ENCODE data around the gene NPAS3. TPM values are rescaled to one million over a fixed set of nuclear protein-coding genes. Genes with fewer than 3 reads are reported as not detected.

The NPAS3 gene
- total and polyA plus RNA-seq, 2 donors (not counting 1 experiment from before 2014, with no cell fraction given) = 0.10 to 0.50 TPM

DNA sequence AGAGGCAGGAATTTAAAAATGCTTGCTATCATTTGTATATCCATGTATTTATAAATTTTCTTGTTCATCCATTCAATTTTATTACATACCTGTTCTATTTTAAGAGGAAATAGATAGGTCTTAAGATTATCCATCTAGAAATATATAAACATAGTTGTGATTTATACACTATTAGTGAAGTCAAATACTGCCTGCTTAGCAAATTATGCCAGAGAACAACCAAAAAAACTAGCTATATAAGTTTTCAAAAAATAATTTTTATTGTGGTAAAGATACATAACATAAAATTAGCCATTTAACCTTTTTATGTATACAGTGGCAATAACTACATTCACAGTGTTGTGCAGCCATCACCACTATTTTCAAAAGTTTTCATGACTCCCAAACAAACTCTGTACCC, 237.3 kb downstream of the NPAS3 start:
- H3K4me2 ChIP-seq (ENCODE audit: extremely low read depth, insufficient read depth, low read length) = no peak overlapping the region

DNA sequence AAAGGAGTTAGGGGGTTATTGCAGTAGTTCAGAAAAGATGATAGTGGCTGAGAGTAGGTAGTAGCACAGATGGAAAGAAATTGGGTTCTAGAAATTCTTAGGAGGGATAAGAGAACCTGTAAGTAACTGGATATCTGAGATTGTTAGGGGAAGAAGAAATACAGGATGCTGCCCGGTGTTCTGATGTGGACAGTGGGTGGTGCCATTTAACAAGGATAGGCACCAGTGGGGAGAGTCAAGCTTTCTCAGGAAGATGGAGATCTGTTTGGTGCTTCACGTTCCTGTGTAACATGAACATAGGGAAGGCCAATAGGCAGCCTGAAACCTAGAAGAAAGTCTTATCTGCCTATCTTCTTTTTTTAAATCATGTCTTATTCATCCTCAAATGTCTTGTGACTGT, 245.9 kb downstream of the NPAS3 start:
- Histone ChIP-seq H3K9me3 (ENCODE audit: control insufficient read depth, insufficient read depth, low read depth, low read length) (no peaks in the 10 kb centered on the region), H3K79me2 (ENCODE audit: control insufficient read depth, insufficient read depth, low read length) (no peaks in the 10 kb centered on the region), H3K4me2 (ENCODE audit: extremely low read depth, insufficient read depth, low read length) (no peak overlapping the region), H3K27me3 (ENCODE audit: control insufficient read depth, insufficient read depth, low read length) (no peaks in the 10 kb centered on the region), H3K4me3 (replicated peaks in 1 of 4; ENCODE audit: control extremely low read depth in 1 of 4, insufficient read depth in 1 of 4, low read depth in 3 of 4, low read length in 4 of 4) (no peak overlapping the region), H4K20me1 (ENCODE audit: control insufficient read depth, extremely low read depth, insufficient read depth, low read length) (no peaks in the 10 kb centered on the region), H3K4me1 (ENCODE audit: control insufficient read depth, extremely low read depth, insufficient read depth, low read length) (no peaks in the 10 kb centered on the region), H3K9ac (ENCODE audit: insufficient read depth, low read length) (no peak overlapping the region), H3K36me3 (ENCODE audit: control insufficient read depth, insufficient read depth, low read length) (no peaks in the 10 kb centered on the region), H3K27ac (ENCODE audit: insufficient read depth, low read length) (no peak overlapping the region), H2AFZ (ENCODE audit: low read length) (no peak overlapping the region)
- TF ChIP-seq, protein P1, sequence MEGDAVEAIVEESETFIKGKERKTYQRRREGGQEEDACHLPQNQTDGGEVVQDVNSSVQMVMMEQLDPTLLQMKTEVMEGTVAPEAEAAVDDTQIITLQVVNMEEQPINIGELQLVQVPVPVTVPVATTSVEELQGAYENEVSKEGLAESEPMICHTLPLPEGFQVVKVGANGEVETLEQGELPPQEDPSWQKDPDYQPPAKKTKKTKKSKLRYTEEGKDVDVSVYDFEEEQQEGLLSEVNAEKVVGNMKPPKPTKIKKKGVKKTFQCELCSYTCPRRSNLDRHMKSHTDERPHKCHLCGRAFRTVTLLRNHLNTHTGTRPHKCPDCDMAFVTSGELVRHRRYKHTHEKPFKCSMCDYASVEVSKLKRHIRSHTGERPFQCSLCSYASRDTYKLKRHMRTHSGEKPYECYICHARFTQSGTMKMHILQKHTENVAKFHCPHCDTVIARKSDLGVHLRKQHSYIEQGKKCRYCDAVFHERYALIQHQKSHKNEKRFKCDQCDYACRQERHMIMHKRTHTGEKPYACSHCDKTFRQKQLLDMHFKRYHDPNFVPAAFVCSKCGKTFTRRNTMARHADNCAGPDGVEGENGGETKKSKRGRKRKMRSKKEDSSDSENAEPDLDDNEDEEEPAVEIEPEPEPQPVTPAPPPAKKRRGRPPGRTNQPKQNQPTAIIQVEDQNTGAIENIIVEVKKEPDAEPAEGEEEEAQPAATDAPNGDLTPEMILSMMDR (conservative IDR thresholded peaks at IDR 0.05 in 1 of 2, IDR thresholded peaks at IDR 0.05 in 1 of 2; ENCODE audit: low read depth in 1 of 2, low read length in 2 of 2) = peak in 1 of 2 donors; percentile 18
- TF ChIP-seq EZH2 (IDR thresholded peaks at IDR 0.05; ENCODE audit: low read length, missing control alignments) = no peak
- DNase-seq (ENCODE audit: low read depth in 2 of 2) = peak; percentile 12 to 15

More for the DNA sequence above, 237.3 kb downstream of the NPAS3 start:
- Histone ChIP-seq H4K20me1 (ENCODE audit: control insufficient read depth, extremely low read depth, insufficient read depth, low read length) (no peaks in the 10 kb centered on the region), H3K9ac (ENCODE audit: insufficient read depth, low read length) (no peak overlapping the region), H3K27ac (ENCODE audit: insufficient read depth, low read length) (no peak overlapping the region), H3K4me3 (replicated peaks in 1 of 4; ENCODE audit: control extremely low read depth in 1 of 4, insufficient read depth in 1 of 4, low read depth in 3 of 4, low read length in 4 of 4) (no peak overlapping the region), H3K9me3 (ENCODE audit: control insufficient read depth, insufficient read depth, low read depth, low read length) (no peaks in the 10 kb centered on the region), H3K79me2 (ENCODE audit: control insufficient read depth, insufficient read depth, low read length) (no peaks in the 10 kb centered on the region), H3K36me3 (ENCODE audit: control insufficient read depth, insufficient read depth, low read length) (no peaks in the 10 kb centered on the region), H3K4me1 (ENCODE audit: control insufficient read depth, extremely low read depth, insufficient read depth, low read length) (no peaks in the 10 kb centered on the region), H3K27me3 (ENCODE audit: control insufficient read depth, insufficient read depth, low read length) (no peaks in the 10 kb centered on the region), H2AFZ (ENCODE audit: low read length) (no peak overlapping the region)
- no peak for DNase-seq (ENCODE audit: low read depth in 2 of 2)
- TF ChIP-seq EZH2 (IDR thresholded peaks at IDR 0.05; ENCODE audit: low read length, missing control alignments) = no peak
- TF ChIP-seq, protein P1 (conservative IDR thresholded peaks at IDR 0.05 in 1 of 2, IDR thresholded peaks at IDR 0.05 in 1 of 2; ENCODE audit: low read depth in 1 of 2, low read length in 2 of 2) = no peak

DNA sequence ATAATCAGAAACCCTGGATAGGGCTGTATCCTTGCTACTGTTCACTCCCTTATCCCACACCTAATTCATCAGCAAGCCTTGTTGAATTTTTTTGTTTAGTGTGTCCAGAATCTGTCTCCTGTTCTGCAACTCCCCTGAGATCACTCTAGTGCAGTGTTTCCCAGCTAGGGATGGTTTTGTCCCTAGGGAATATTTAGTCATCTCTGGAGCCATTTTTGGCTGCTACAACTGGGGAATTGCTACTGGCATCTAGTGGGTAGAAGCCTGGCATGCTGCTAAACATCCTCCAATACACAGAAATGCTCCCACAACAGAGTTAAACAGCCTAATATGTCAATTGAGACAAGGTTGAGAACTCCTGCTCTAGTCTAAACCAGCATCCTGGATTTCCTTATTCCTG, 248.0 kb downstream of the NPAS3 start:
- DNase-seq (ENCODE audit: low read depth in 2 of 2) = no peak
- Histone ChIP-seq H3K9ac (ENCODE audit: insufficient read depth, low read length) (no peak overlapping the region), H3K36me3 (ENCODE audit: control insufficient read depth, insufficient read depth, low read length) (no peaks in the 10 kb centered on the region), H3K4me1 (ENCODE audit: control insufficient read depth, extremely low read depth, insufficient read depth, low read length) (no peaks in the 10 kb centered on the region), H3K27me3 (ENCODE audit: control insufficient read depth, insufficient read depth, low read length) (no peaks in the 10 kb centered on the region), H2AFZ (ENCODE audit: low read length) (no peak overlapping the region), H3K4me2 (ENCODE audit: extremely low read depth, insufficient read depth, low read length) (no peak overlapping the region), H3K79me2 (ENCODE audit: control insufficient read depth, insufficient read depth, low read length) (no peaks in the 10 kb centered on the region), H3K27ac (ENCODE audit: insufficient read depth, low read length) (no peak overlapping the region), H4K20me1 (ENCODE audit: control insufficient read depth, extremely low read depth, insufficient read depth, low read length) (no peaks in the 10 kb centered on the region), H3K4me3 (replicated peaks in 1 of 4; ENCODE audit: control extremely low read depth in 1 of 4, insufficient read depth in 1 of 4, low read depth in 3 of 4, low read length in 4 of 4) (no peak overlapping the region), H3K9me3 (ENCODE audit: control insufficient read depth, insufficient read depth, low read depth, low read length) (no peaks in the 10 kb centered on the region)
- TF ChIP-seq EZH2 (IDR thresholded peaks at IDR 0.05; ENCODE audit: low read length, missing control alignments) = no peak
- TF ChIP-seq, protein P1 (conservative IDR thresholded peaks at IDR 0.05 in 1 of 2, IDR thresholded peaks at IDR 0.05 in 1 of 2; ENCODE audit: low read depth in 1 of 2, low read length in 2 of 2) = no peak
